Duodenal mucosa (tissue), 2 donors: Measurements from ENCODE around the gene GPR87.

Source experiments
- H3K27ac ChIP-seq: one replicate; pipeline ENCODE4 v1.7.0; 2013; ENCODE audit warnings: low read depth, low read length
- H3K27me3 ChIP-seq, 2 donors: one replicate each; pipeline ENCODE4 v1.7.0; 2013; ENCODE audit warnings: low read length in 2 of 2, control low read depth in 1 of 2; ENCODE audit not compliant: insufficient read depth in 2 of 2, control insufficient read depth in 1 of 2
- H3K36me3 ChIP-seq, 2 donors: one replicate each; pipeline ENCODE4 v1.7.0; 2013; ENCODE audit warnings: low read length in 2 of 2, control low read depth in 1 of 2; ENCODE audit not compliant: insufficient read depth in 2 of 2, control insufficient read depth in 1 of 2
- H3K4me1 ChIP-seq, 2 donors: one replicate each; pipeline ENCODE4 v1.7.0; 2013; ENCODE audit warnings: low read length in 2 of 2, control low read depth in 1 of 2; ENCODE audit not compliant: insufficient read depth in 2 of 2, control insufficient read depth in 1 of 2
- H3K4me3 ChIP-seq, 2 donors: one replicate each; pipeline ENCODE4 v1.7.0; 2013; ENCODE audit warnings: low read length in 2 of 2, low read depth in 1 of 2
- H3K9ac ChIP-seq, 2 donors: one replicate each; pipeline ENCODE4 v1.7.0; 2013; ENCODE audit warnings: low read length in 2 of 2, low read depth in 1 of 2
- H3K9me3 ChIP-seq, 2 donors: one replicate each; pipeline ENCODE4 v1.7.0; 2013; ENCODE audit warnings: low read length in 2 of 2, control low read depth in 1 of 2; ENCODE audit not compliant: control insufficient read depth in 1 of 2

Gene GPR87

GRCh38 chr3:151248772-151249337 lies 67.8 kb downstream of the GPR87 start:
- H3K9ac ChIP-seq = no peak overlapping the region
- H3K27me3 ChIP-seq = no peaks in the 10 kb centered on the region
- no peak overlapping the region for H3K27ac ChIP-seq
- H3K36me3 ChIP-seq = no peaks in the 10 kb centered on the region
- H3K4me3 ChIP-seq = no peak overlapping the region
- no peaks in the 10 kb centered on the region for H3K9me3 ChIP-seq
- H3K4me1 ChIP-seq = no peaks in the 10 kb centered on the region
